Cardiac muscle cell (in vitro differentiated cells and primary cell): ENCODE measurements around the gene ZSCAN2. TPM values are rescaled to one million over a fixed set of nuclear protein-coding genes. Genes with fewer than 3 reads are reported as not detected.

Experiments used
- DNase-seq, 2 donors: peaks; one replicate each; pipeline versions ENCODE4 v3.0.0 to v3.0.0-alpha.2; 2010 to 2017; ENCODE audit warnings: low read depth in 1 of 2, low spot score in 1 of 2
- H3K27ac ChIP-seq: fragments of 200-600 bp; sonication (generic); 2 replicates; pipeline ENCODE4 v1.5.1; 2016
- H3K27me3 ChIP-seq: fragments of 200-600 bp; sonication (generic); 2 replicates; pipeline ENCODE4 v1.6.0; 2016; ENCODE audit warnings: control low read depth
- H3K36me3 ChIP-seq: fragments of 200-600 bp; sonication (generic); 2 replicates; pipeline ENCODE4 v1.5.1; 2016; ENCODE audit warnings: control low read depth
- H3K4me1 ChIP-seq: fragments of 200-600 bp; sonication (generic); 2 replicates; pipeline ENCODE4 v1.8.1; 2017; ENCODE audit warnings: low read depth, mild to moderate bottlenecking, mixed run types
- H3K4me3 ChIP-seq: fragments of 200-600 bp; sonication (generic); 2 replicates; pipeline ENCODE4 v1.5.1; 2016; ENCODE audit warnings: mild to moderate bottlenecking
- H3K9me3 ChIP-seq: fragments of 200-600 bp; sonication (generic); 2 replicates; pipeline ENCODE4 v1.5.1; 2017; ENCODE audit warnings: low read depth, mild to moderate bottlenecking, control low read depth
- CTCF ChIP-seq: IDR thresholded peaks from 2 replicates; pipeline ENCODE4 v1.5.1; 2012; ENCODE audit warnings: low read depth, mild to moderate bottlenecking, low read length
- polyA plus RNA-seq: library from polyadenylated mRNA; unstranded; fragments of >200 nt; fragmentation: Nextera tagmentation; extraction: Ambion mirVana; gene quantifications from 2 replicates; pipeline ENCODE4 v1.2.1, GENCODE V29; 2016
- total RNA-seq: library from RNA; depleted of rRNA; stranded (reverse); fragments of >200 nt; gene quantifications from 2 replicates; pipeline ENCODE4 v1.2.3, GENCODE V29; 2016

Gene ZSCAN2
- total and polyA plus RNA-seq, 2 experiments from 2014 or later: 24.8 to 38.3 TPM

- no peak for DNase-seq
- H3K4me1 ChIP-seq: no peaks in the 10 kb centered on the region
- no peaks in the 10 kb centered on the region for H3K9me3 ChIP-seq
- peaks cover 5% of the 10 kb centered on the region for H3K36me3 ChIP-seq
- peak overlapping the region; percentile 62 for H3K27ac ChIP-seq
- H3K27me3 ChIP-seq: no peaks in the 10 kb centered on the region
- H3K4me3 ChIP-seq: no peak overlapping the region
- TF ChIP-seq CTCF: no peak
Measured at GRCh38 chr15:84609818-84610525, 9.2 kb downstream of the ZSCAN2 start.

GRCh38 chr15:84611631-84612030 lies 10.8 kb downstream of the ZSCAN2 start:
- Histone ChIP-seq H3K4me3 (no peak overlapping the region), H3K36me3 (peaks cover under 1% of the 10 kb centered on the region), H3K9me3 (no peaks in the 10 kb centered on the region), H3K4me1 (no peaks in the 10 kb centered on the region), H3K27ac (no peak overlapping the region), H3K27me3 (no peaks in the 10 kb centered on the region)
- no peak for TF ChIP-seq CTCF
- no peak for DNase-seq

GRCh38 chr15:84616235-84616634 lies 15.4 kb downstream of the ZSCAN2 start:
- no peaks in the 10 kb centered on the region for H3K4me1 ChIP-seq
- H3K4me3 ChIP-seq: no peak overlapping the region
- no peaks in the 10 kb centered on the region for H3K27me3 ChIP-seq
- no peak for DNase-seq
- no peaks in the 10 kb centered on the region for H3K9me3 ChIP-seq
- H3K36me3 ChIP-seq: peaks cover 8% of the 10 kb centered on the region
- no peak overlapping the region for H3K27ac ChIP-seq
- no peak for TF ChIP-seq CTCF

- Histone ChIP-seq H3K36me3 (peaks cover 15% of the 10 kb centered on the region), H3K4me3 (no peak overlapping the region), H3K4me1 (no peaks in the 10 kb centered on the region), H3K27me3 (no peaks in the 10 kb centered on the region), H3K27ac (no peak overlapping the region), H3K9me3 (peaks cover 2% of the 10 kb centered on the region)
- no peak for TF ChIP-seq CTCF
- DNase-seq: no peak
Measured at GRCh38 chr15:84620626-84621025, 19.8 kb downstream of the ZSCAN2 start.

GRCh38 chr15:84621358-84621979 lies 20.7 kb downstream of the ZSCAN2 start:
- DNase-seq: no peak
- H3K4me1 ChIP-seq: no peaks in the 10 kb centered on the region
- H3K27ac ChIP-seq: no peak overlapping the region
- H3K27me3 ChIP-seq: no peaks in the 10 kb centered on the region
- peaks cover 2% of the 10 kb centered on the region for H3K9me3 ChIP-seq
- no peak overlapping the region for H3K4me3 ChIP-seq
- peaks cover 15% of the 10 kb centered on the region for H3K36me3 ChIP-seq
- no peak for TF ChIP-seq CTCF
